Aorta (tissue), 5 donors: ENCODE data around the gene TLR3. TPM values are rescaled to one million over a fixed set of nuclear protein-coding genes. Genes with fewer than 3 reads are reported as not detected.

ENCODE experiments used
- ATAC-seq: fragments of 200-7000 bp; cut with Tn5 transposase; one replicate; pipeline ENCODE4 v1.9.1; 2022; ENCODE audit warnings: moderate library complexity; ENCODE audit not compliant: low FRiP score
- DNase-seq, 2 donors: peaks; one replicate each; pipeline ENCODE4 v3.0.0-alpha.2; 2020
- H3K27ac ChIP-seq, 2 donors: one replicate each; pipeline ENCODE4 v1.5.1; 2013; ENCODE audit warnings: low read length in 2 of 2, mild to moderate bottlenecking in 2 of 2, moderate library complexity in 2 of 2, control low read depth in 1 of 2, inconsistent platforms in 1 of 2, low read depth in 1 of 2
- H3K27me3 ChIP-seq, 2 donors: one replicate each; pipeline ENCODE4 v1.6.1; 2013; ENCODE audit warnings: control low read depth in 1 of 2, low read length in 1 of 2, mild to moderate bottlenecking in 1 of 2, moderate library complexity in 1 of 2; ENCODE audit not compliant: insufficient read depth in 2 of 2, control insufficient read depth in 1 of 2
- H3K36me3 ChIP-seq, 2 donors: one replicate each; pipeline ENCODE4 v1.6.1; 2013; ENCODE audit warnings: control low read depth in 1 of 2, low read length in 1 of 2, mild to moderate bottlenecking in 1 of 2; ENCODE audit not compliant: insufficient read depth in 2 of 2, control insufficient read depth in 1 of 2
- H3K4me1 ChIP-seq, 2 donors: one replicate each; pipeline ENCODE4 v1.6.1; 2013; ENCODE audit warnings: low read length in 2 of 2, control low read depth in 1 of 2, mild to moderate bottlenecking in 1 of 2, moderate library complexity in 1 of 2; ENCODE audit not compliant: insufficient read depth in 2 of 2, control insufficient read depth in 1 of 2
- H3K4me3 ChIP-seq, 2 donors: one replicate each; pipeline ENCODE4 v1.5.1; 2013; ENCODE audit warnings: low read length in 2 of 2, control low read depth in 1 of 2, mild to moderate bottlenecking in 1 of 2
- H3K9me3 ChIP-seq: one replicate; pipeline ENCODE4 v1.6.1; 2013; ENCODE audit warnings: mild to moderate bottlenecking, low read length; ENCODE audit not compliant: control insufficient read depth
- WGBS, 2 donors: extraction: QIAGEN DNeasy Blood & Tissue Kit; methylation state at CpG; one replicate each; pipeline ENCODE4 v1.1.7; 2013; 5-methylcytosine and 5-hydroxymethylcytosine counted together
- intact Hi-C, 2 donors: fragments of 100-400 bp; cut with DNase I; formaldehyde crosslinking; loops; one replicate each; pipeline versions ENCODE4 v1.14.2 to v1.15.0; 2022
- polyA plus RNA-seq, 2 donors: library from polyadenylated mRNA; stranded (reverse); fragments of 200-250 nt; gene quantifications; one replicate each; pipeline ENCODE4 v1.2.3, GENCODE V29; 2013
- total RNA-seq, 2 donors: library from RNA; stranded (reverse); fragmentation: NEBNext Ultra II Directional; extraction: Animal tissue kit (Norgen Biotek cat#: 25700); gene quantifications; one replicate each; pipeline ENCODE4 v1.2.1, GENCODE V29; 2021
- donor health status: healthy with polysubstance abuse.
- donor health status: Bipolar disorder and iron deficiency.
- donor health status: DM: no; HTN: no; CAD: no.
- donor health status: DM: no; HTN: no; CAD: no.
- donor health status: DM: yes; HTN: yes; CAD: no.

The TLR3 gene
- total and polyA plus RNA-seq, 4 donors: 2.0 to 14.9 (median 4.2) TPM

- no peaks in the 10 kb centered on the region for H3K9me3 ChIP-seq
- intact Hi-C loops: no loop called here
- no peaks in the 10 kb centered on the region for H3K4me1 ChIP-seq
- no peak for ATAC-seq
- no peaks in the 10 kb centered on the region for H3K27me3 ChIP-seq
- H3K27ac ChIP-seq: no peak overlapping the region
- no peak for DNase-seq
- 91 to 97% methylated on average over 3 of the region's 3 CpGs for WGBS, 2 donors
- H3K36me3 ChIP-seq: no peaks in the 10 kb centered on the region
- no peak overlapping the region for H3K4me3 ChIP-seq
Observed at GRCh38 chr4:186058980-186059316, 10.0 kb upstream of the TLR3 start.

DNA sequence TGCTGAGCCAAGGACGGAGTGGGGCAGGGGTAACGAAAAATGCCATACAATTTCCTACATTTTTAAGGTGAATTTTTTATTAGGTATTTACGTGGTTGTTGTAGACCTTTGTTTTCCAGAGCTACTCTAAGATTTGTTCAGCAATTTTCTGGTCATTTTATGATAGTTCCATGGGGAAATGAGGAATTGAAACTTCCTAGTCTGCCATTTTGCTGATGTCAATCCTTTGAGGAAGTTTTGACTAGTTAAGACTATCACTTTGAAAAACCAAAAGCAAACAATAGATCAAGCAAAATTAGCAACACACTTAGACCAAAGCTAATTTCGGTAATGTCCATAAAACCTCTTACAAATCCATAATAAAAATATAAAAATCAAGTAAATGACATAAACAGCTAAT, 7.0 kb upstream of the TLR3 start:
- 91 to 96% methylated on average over 4 of the region's 4 CpGs for WGBS, 2 donors
- no peaks in the 10 kb centered on the region for H3K4me1 ChIP-seq
- H3K27ac ChIP-seq: no peak overlapping the region
- no peak for ATAC-seq
- no peak for DNase-seq
- H3K4me3 ChIP-seq: no peak overlapping the region
- intact Hi-C loops: no loop called here
- no peaks in the 10 kb centered on the region for H3K27me3 ChIP-seq
- no peaks in the 10 kb centered on the region for H3K9me3 ChIP-seq
- H3K36me3 ChIP-seq: no peaks in the 10 kb centered on the region

DNA sequence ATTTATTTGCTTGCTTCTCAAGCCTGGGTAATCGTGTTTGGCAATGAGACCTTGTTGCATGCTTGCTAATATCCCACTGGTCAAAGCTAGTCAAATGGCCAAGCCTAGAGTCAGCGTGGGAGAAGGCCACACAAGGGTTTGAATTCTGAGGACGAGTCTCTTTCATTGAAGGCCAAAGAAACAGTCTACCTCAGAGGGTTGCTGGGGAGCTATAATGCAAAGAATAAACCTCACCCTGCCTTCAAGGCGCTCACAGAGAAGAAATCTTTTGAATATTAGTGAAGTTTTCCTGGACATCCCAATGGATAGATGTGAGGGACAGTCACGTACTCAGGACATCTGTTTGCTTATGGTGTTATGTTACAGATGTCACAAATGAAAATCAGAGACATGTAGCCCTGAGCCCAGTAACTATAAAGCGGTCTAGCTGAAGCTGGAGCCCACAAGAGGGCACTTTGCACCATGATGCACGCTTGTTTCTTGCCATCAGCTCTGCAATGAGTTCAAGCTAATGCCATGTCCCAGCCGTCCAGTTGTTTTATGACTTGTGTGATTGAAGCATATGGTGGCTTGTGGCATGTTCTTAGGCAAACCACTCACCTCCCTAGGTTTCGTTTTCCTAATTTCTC, 1.1 kb upstream of the TLR3 start:
- Histone ChIP-seq H3K4me3 (peak overlapping the region; percentile 99), H3K27ac (no peak overlapping the region), H3K9me3 (no peaks in the 10 kb centered on the region), H3K36me3 (no peaks in the 10 kb centered on the region), H3K4me1 (no peaks in the 10 kb centered on the region), H3K27me3 (no peaks in the 10 kb centered on the region)
- intact Hi-C loops: loop anchor here (2.0 to 5.0 kb wide), 2 partner anchors 69 kb away; no protein-coding TSS in a partner anchor
- peak in 1 of 2 donors; percentile 73 for DNase-seq
- peak; percentile 85 for ATAC-seq
- 38 to 42% methylated on average over 9 of the region's 9 CpGs for WGBS, 2 donors

GRCh38 chr4:186069729-186070128, 773 bp downstream of the TLR3 start:
- intact Hi-C loops: loop anchor here (2.0 to 5.0 kb wide), 2 partner anchors 67 to 68 kb away; no protein-coding TSS in a partner anchor
- Histone ChIP-seq H3K36me3 (no peaks in the 10 kb centered on the region), H3K27me3 (no peaks in the 10 kb centered on the region), H3K4me1 (no peaks in the 10 kb centered on the region), H3K27ac (no peak overlapping the region), H3K9me3 (no peaks in the 10 kb centered on the region), H3K4me3 (peak overlapping the region; percentile 40 to 99)
- DNase-seq (no peak), ATAC-seq (no peak)
- 79 to 80% methylated on average over 4 of the region's 4 CpGs for WGBS, 2 donors

- H3K4me3 ChIP-seq: no peak overlapping the region
- no peaks in the 10 kb centered on the region for H3K36me3 ChIP-seq
- 93 to 96% methylated on average over 10 of the region's 10 CpGs for WGBS, 2 donors
- no peak overlapping the region for H3K27ac ChIP-seq
- no peaks in the 10 kb centered on the region for H3K9me3 ChIP-seq
- H3K27me3 ChIP-seq: no peaks in the 10 kb centered on the region
- H3K4me1 ChIP-seq: no peaks in the 10 kb centered on the region
- DNase-seq (no peak), ATAC-seq (no peak)
- intact Hi-C loops: no loop called here
Observed at GRCh38 chr4:186072516-186072915, 3.6 kb downstream of the TLR3 start.

DNA sequence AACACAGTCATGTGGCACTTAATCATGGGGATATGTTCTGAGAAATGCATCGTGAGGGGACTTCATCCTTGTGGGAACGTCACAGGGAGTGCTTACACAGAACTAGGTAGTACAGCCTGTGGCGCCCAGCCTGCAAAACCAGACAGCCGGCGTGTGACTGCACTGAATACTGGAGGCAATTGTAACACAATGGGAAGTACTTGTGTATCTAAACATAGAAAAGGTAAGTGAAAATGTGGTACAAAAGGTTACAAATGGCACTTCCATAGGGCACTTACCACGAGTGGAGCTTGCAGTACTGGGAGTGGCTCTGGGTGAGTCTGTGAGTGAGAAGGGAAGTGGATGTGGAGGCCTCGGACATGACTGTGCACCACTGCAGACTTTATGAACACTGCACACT, 5.2 kb downstream of the TLR3 start:
- H3K9me3 ChIP-seq: no peaks in the 10 kb centered on the region
- H3K4me3 ChIP-seq: no peak overlapping the region
- no peaks in the 10 kb centered on the region for H3K27me3 ChIP-seq
- DNase-seq: no peak
- no peak overlapping the region for H3K27ac ChIP-seq
- intact Hi-C loops: no loop called here
- ATAC-seq: peak; percentile 46
- H3K4me1 ChIP-seq: no peaks in the 10 kb centered on the region
- no peaks in the 10 kb centered on the region for H3K36me3 ChIP-seq
- WGBS, 2 donors: 77 to 78% methylated on average over 7 of the region's 7 CpGs

GRCh38 chr4:186078981-186079638, 10.2 kb downstream of the TLR3 start:
- DNase-seq (no peak), ATAC-seq (no peak)
- 85 to 86% methylated on average over 11 of the region's 11 CpGs for WGBS, 2 donors

GRCh38 chr4:186079694-186080093, 10.7 kb downstream of the TLR3 start:
- Histone ChIP-seq H3K4me3 (no peak overlapping the region), H3K27me3 (no peaks in the 10 kb centered on the region), H3K9me3 (no peaks in the 10 kb centered on the region), H3K4me1 (no peaks in the 10 kb centered on the region), H3K27ac (no peak overlapping the region), H3K36me3 (no peaks in the 10 kb centered on the region)
- WGBS, 2 donors: 85 to 89% methylated on average over 9 of the region's 9 CpGs
- intact Hi-C loops: no loop called here
- ATAC-seq: no peak
- no peak for DNase-seq

More at GRCh38 chr4:186078981-186079638, 10.2 kb downstream of the TLR3 start:
- Histone ChIP-seq H3K27me3 (no peaks in the 10 kb centered on the region), H3K4me1 (no peaks in the 10 kb centered on the region), H3K9me3 (no peaks in the 10 kb centered on the region), H3K4me3 (no peak overlapping the region), H3K27ac (no peak overlapping the region), H3K36me3 (no peaks in the 10 kb centered on the region)
- intact Hi-C loops: no loop called here

GRCh38 chr4:186081202-186081807, 12.3 kb downstream of the TLR3 start:
- 59 to 67% methylated on average over 15 of the region's 15 CpGs for WGBS, 2 donors
- Histone ChIP-seq H3K9me3 (no peaks in the 10 kb centered on the region), H3K36me3 (no peaks in the 10 kb centered on the region), H3K27ac (no peak overlapping the region), H3K27me3 (no peaks in the 10 kb centered on the region), H3K4me3 (no peak overlapping the region), H3K4me1 (no peaks in the 10 kb centered on the region)
- ATAC-seq (no peak), DNase-seq (no peak)
- intact Hi-C loops: no loop called here
